Esophagus muscularis mucosa (tissue), 4 donors: ENCODE measurements around the gene LRP1.

Source experiments
- EP300 ChIP-seq: sonication (generic); formaldehyde crosslinking; IDR thresholded peaks from one replicate; pipeline ENCODE4 v1.6.1; 2017; ENCODE audit warnings: antibody characterized with exemption
- POLR2A ChIP-seq: fragments of 450-650 bp; IDR thresholded peaks from one replicate; pipeline ENCODE4 v1.6.1; 2017; ENCODE audit warnings: antibody characterized with exemption, moderate library complexity, mild to moderate bottlenecking, low read depth
- POLR2AphosphoS5 ChIP-seq, 2 donors: sonication (generic); formaldehyde crosslinking; IDR thresholded peaks; one replicate each; pipeline ENCODE4 v1.6.1; 2017; ENCODE audit warnings: antibody characterized with exemption in 2 of 2
- TF ChIP-seq, protein P1 (sequence below), 3 experiments: fragments of 200-600 bp in 2 of 3; fragments of 450-650 bp in 1 of 3; sonication (generic) in 2 of 3; IDR thresholded peaks; one replicate each; pipeline ENCODE4 v1.5.1; 2017 to 2019; ENCODE audit warnings: antibody characterized with exemption in 3 of 3, mild to moderate bottlenecking in 2 of 3, moderate library complexity in 1 of 3

- TF ChIP-seq POLR2A (no peak), POLR2AphosphoS5 (IDR thresholded peaks at IDR 0.05) (no peak), EP300 (no peak)
- TF ChIP-seq, protein P1, sequence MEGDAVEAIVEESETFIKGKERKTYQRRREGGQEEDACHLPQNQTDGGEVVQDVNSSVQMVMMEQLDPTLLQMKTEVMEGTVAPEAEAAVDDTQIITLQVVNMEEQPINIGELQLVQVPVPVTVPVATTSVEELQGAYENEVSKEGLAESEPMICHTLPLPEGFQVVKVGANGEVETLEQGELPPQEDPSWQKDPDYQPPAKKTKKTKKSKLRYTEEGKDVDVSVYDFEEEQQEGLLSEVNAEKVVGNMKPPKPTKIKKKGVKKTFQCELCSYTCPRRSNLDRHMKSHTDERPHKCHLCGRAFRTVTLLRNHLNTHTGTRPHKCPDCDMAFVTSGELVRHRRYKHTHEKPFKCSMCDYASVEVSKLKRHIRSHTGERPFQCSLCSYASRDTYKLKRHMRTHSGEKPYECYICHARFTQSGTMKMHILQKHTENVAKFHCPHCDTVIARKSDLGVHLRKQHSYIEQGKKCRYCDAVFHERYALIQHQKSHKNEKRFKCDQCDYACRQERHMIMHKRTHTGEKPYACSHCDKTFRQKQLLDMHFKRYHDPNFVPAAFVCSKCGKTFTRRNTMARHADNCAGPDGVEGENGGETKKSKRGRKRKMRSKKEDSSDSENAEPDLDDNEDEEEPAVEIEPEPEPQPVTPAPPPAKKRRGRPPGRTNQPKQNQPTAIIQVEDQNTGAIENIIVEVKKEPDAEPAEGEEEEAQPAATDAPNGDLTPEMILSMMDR (IDR thresholded peaks at IDR 0.05), result no peak
These were observed 26.6 kb downstream of the LRP1 start for GRCh38 chr12:57154804-57155434.
